Dermis microvascular lymphatic vessel endothelial cell (primary cell): Measurements from ENCODE around the gene CASZ1. TPM values are rescaled to one million over a fixed set of nuclear protein-coding genes. Genes with fewer than 3 reads are reported as not detected.
A peak's percentile ranks its signal among the peaks of the same experiment; 100 is the strongest.

Experiments used
- DNase-seq, 2 donors: peaks; one replicate each; pipeline versions ENCODE4 v3.0.0 to v3.0.0-alpha.2; 2010; ENCODE audit warnings: low read depth in 2 of 2
- total RNA-seq: library from RNA; depleted of rRNA; stranded (reverse); fragments of >200 nt; gene quantifications from 2 replicates; pipeline ENCODE4 v1.2.1, GENCODE V29; 2014

Gene CASZ1
- total RNA-seq, 1 donor from 2014 or later = 1.4 TPM

DNA sequence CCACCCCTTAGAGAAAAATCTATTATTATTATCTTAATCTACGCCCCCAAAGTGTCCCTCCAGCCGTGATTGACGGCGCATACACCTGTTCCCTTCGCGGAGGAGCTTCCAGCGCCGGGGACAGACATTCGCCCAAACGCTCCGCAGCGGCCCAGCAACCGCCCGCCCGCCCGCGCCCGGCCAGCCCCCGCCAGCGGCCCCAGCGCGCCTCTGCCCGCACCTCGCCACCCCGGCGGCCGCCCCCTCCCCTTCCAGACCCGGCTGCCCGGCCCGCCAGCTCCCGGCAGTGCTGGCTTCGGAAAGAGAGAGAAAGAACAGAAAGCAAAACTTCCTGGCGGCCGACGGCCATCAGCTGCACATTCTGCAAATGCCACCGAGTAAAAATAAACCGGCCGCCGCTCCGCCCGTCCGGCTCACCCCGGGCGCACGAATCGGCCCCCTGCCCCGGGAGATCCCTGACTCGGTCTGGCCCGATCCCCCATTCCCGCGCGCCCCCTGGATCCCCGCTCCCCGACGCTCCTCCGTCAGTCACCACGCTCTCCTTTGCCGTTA lies 1.6 kb downstream of the CASZ1 start:
- peak in 1 of 2 donors; percentile 9 for DNase-seq

- DNase-seq = no peak
These were observed 3.3 kb downstream of the CASZ1 start for GRCh38 chr1:10793129-10793651.

- no peak for DNase-seq
These were observed 5.1 kb downstream of the CASZ1 start for GRCh38 chr1:10791105-10791951.

GRCh38 chr1:10789803-10790702 lies 6.4 kb downstream of the CASZ1 start:
- DNase-seq = no peak

DNA sequence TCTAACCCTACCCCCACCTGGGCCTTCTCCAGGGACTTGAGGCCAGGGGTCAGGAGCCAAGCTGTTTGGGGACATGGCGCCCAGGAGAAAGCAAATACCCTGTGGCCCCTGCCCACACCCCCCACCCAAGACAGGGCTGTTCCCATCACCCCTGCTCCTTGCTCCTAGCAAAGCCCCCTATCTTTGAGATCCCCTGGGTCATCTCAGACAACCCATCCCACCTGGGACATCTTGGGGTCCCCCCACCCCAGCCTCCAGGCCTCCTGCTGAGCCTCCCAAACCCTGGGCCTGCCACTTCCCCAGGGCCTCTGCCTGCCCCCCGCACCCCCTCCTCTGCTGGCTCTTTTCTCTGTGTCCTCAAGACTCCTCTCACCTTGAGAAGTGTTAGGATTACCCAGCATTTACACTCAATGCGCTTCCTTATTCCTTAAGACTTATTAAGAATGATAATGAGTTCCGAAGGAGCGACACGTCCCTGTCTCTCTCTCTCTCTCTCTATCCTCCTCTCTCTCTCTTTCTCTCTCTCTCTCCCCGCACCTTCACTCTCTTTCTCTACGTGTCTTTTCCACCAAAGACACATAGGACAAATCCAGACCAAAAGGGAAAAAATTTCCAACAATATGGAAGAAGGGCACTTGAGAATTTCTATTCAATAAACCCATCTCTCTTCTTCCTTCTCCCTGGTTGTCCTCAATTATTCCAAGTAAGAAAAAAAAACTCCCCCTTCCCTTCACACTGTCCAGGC lies 7.2 kb downstream of the CASZ1 start:
- DNase-seq = no peak

DNA sequence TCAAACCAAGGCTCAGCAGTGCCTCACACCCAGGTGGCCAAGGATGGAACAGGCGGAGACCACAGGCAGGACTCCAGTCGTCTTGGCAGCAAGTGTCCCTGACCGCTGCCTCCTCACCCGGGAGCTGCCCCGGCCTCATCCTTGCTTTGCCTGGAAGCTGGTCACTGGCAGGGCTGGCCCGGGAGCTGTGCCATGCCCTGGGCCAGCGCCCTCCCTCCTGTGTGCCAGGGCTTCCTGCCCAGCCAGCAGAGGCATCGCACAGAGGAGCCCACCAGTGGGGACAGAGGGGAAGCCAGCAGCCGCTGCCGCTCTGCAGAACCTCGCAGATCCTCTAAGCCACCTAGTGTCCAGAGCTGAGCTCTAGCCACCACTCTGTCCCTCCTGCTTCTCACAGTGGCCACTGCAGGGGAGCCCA lies 7.8 kb downstream of the CASZ1 start:
- peak; percentile 54 to 66 for DNase-seq

GRCh38 chr1:10787286-10787685 lies 9.2 kb downstream of the CASZ1 start:
- no peak for DNase-seq

DNA sequence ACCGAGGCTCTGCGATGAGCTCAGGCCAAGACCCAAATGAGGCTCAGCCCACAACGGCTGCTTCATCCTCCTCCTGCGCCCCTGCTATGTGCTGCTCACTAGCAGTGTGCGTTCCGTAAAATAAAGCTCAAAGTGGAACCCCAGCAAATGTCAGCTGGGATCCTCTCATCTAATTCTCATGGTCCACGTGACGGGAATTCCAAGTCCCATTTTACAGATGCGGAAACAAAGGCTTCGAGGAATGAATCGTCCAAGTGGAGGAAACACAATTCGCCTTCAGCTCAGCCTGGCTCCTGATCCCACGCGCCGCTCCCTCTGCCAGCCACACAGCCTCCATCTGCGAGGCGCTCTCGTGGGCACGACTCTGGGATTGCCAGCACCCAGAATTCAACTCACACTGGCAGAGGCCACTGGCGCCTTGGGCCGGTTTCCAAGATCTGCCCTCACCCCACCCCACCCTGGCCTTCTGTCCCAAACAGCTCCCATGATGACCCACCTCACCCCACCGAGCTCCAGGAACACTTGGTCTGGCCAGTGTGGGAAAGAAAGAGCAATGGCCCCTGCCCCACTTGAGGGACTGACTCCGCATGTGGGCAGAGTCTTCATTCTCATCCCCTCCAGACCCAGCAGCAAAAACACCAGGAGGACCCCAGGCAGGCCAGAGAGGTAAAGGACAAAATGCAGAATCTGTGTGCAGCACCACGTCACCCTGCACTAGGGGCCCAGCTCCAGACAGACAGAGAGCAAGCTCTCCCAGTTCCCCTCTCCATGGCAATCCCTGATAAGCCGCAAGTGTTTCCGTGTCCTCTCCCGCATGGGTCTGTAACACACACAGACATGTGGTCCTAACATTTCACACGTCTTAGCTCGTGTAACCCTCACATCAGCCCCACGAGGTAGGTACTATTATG lies 10.5 kb downstream of the CASZ1 start:
- DNase-seq = no peak

- DNase-seq = no peak
These were observed 11.3 kb downstream of the CASZ1 start for GRCh38 chr1:10784998-10785727.

- no peak for DNase-seq
These were observed 13.8 kb downstream of the CASZ1 start for GRCh38 chr1:10782491-10783244.

- DNase-seq = no peak
These were observed 15.3 kb downstream of the CASZ1 start for GRCh38 chr1:10781137-10781536.

DNA sequence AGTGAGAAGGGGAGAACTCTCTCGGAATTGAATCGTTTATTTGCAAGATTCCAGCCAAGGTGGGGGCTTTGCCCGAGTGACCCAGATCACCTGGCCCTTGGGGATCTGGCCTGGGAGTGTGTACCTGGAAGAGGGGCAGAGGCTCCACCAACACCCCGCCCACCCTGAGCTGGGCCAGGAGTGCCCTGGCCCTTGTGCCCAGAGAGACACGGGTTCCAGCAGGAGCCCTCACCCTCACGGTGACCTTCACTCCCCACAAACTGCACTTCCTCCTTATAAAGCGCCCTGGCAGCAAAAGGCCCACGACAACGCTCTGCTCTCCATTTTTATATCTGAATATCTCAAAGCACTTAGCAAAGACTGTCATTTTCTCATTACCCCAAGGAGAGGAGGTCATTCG lies 16.6 kb downstream of the CASZ1 start:
- DNase-seq = no peak

GRCh38 chr1:10779201-10779600 lies 17.2 kb downstream of the CASZ1 start:
- no peak for DNase-seq

- DNase-seq = no peak
These were observed 17.8 kb downstream of the CASZ1 start for GRCh38 chr1:10778640-10779039.

DNA sequence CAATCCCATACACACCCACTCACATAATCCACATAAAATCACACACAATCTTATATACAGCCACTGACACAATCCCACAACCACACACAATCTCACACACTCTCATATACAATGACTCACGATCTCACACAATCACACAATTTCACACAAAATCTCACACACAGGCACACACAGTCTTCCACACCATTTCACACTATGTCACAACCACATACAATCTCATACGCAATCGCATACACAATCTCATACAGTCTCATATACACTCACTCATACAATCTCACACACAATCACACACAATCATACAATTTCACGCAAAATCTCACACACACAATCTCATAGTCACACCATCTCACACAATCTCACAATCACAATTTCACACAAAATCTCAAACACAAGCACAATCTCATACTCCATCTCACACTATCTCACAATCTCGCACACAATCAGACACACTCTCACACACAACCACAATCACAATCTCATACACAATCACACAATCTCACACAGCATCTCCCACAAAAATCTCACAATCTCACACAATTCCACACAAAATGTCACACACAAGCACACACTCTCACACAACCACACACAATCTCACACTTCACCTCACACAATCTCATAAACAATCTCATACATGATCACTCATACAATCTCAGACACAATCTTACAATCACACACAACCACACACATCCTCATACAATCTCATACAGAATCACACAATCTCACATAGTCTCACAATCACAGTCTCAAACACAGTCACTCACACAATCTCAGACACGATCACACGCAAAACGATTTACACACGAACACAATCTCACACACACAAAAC lies 18.5 kb downstream of the CASZ1 start:
- no peak for DNase-seq

DNA sequence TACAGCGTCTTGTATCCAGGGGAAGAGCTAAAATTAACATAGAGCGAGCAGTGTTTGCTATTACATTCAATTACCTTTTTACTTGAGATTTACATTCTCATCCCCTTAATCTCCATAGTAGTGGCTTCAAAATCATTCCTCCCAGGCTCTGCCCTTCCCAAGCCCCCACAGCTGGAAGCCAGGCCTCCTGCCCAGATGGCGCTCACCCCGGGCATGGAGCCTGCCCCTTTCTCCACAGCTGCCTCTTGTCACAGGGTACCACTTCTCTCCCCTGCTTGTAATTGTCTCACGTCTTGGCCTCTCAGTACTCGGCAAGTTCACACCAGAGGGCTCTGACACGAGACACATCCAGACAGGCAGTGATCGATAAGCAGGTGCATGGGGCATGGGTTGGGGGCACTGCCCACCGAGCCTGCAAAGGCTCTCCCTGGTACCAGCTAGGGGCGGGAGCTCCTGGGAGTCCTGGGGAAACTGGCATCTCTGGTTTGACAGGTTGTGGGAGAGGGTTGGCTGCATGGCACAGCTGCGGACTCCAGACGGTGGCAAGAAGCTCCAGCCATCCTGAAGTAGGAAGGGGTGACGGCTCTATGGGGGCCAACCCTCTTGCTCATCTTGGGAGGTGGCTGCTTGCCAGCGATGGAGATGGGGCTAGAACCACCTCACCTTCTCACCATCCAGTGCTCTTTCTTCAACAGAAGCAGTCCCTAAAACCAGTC lies 20.1 kb downstream of the CASZ1 start:
- no peak for DNase-seq

DNA sequence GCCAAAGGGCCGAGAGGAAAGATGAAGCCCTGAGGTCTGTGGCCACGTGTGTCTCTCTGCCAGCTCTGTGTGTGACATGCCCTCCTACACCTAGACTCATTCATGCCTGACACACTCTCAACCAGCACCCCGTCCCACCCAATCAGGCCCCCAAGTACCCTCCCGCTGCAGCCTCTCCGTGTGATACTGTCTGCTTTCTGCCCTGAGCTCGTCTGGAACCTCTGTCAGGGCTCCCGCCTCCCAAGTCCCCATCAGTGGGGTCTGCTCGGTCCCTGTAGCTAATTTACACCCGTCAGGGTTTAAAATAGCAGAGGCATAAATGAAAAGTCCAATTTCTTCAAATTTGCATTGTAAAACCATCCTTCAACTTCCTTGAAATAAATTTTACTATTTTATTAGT lies 20.7 kb downstream of the CASZ1 start:
- DNase-seq = no peak
